ENCODE results near the gene PFDN2. TPM values are rescaled to one million over a fixed set of nuclear protein-coding genes. Genes with fewer than 3 reads are reported as not detected.

The PFDN2 gene
- total and polyA plus RNA-seq, 10 of the 15 experiments (the other 5 are each of a cell fraction or from before 2014, with no cell fraction given), result 30.0 to 141 (median 80.5) TPM

DNA sequence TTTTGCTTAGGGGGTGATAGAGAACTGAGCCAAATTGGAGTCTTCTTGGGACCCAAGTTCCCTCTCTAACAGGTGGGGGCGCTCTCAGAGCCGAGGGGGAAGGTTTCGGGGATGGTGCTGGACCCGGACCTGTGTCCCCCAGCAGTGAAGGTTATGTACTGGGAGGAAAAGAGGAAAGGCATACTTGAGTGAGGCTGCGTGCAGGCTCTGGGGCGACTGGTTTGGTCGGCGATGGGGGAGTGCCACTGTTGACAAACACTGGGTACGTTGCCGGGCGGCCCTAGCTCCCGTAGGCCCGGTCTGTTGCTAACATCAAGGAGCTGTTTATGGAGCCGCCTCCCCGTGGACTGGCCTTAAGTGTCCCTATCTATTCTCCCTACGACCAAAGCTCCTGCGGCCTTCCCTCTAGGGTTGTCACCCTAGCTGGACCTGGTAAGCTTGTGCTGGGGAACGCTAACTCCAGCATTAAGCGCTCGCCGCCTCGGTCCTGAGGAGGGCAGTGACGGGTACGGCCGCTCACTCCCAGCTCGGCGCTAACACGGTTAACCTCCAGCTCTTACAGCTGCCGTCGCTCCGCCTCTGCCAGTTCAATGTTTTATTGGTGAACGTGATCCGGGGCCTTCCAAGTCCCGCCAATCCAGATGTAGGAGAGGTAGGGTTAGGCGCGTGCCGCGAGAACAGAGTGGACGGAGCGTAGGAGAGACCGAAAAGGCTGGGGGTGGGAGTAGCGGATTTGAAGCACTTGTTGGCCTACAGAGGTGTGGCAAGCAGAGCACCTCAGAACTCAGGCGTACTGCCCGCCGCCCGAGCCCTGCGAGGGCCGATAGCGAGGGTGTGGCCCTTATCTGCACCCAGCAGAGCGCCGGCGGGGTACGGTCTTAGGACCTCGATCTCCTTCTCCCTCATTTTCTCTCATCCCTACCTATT, 48.2 kb upstream of the PFDN2 start, which contains the start of gene PPOX (continued):
- TF ChIP-seq, protein P1, sequence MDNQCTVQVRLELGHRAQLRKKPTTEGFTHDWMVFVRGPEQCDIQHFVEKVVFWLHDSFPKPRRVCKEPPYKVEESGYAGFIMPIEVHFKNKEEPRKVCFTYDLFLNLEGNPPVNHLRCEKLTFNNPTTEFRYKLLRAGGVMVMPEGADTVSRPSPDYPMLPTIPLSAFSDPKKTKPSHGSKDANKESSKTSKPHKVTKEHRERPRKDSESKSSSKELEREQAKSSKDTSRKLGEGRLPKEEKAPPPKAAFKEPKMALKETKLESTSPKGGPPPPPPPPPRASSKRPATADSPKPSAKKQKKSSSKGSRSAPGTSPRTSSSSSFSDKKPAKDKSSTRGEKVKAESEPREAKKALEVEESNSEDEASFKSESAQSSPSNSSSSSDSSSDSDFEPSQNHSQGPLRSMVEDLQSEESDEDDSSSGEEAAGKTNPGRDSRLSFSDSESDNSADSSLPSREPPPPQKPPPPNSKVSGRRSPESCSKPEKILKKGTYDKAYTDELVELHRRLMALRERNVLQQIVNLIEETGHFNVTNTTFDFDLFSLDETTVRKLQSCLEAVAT (IDR thresholded peaks at IDR 0.05), result peak; percentile 67; the same call in 1 of the 2 replicates
- no peak for TF ChIP-seq CEBPB (IDR thresholded peaks at IDR 0.05; ENCODE audit: borderline replicate concordance in 1 of 2, low read depth in 2 of 2, low read length in 2 of 2)
- 0 out of 2 replicates have a peak, but pooled peaks have one; percentile 61 for TF ChIP-seq RFX5 (IDR thresholded peaks at IDR 0.05; ENCODE audit: low read depth, low read length)
- TF ChIP-seq YBX1 (IDR thresholded peaks at IDR 0.05), result no peak
- peak; percentile 51 for TF ChIP-seq IKZF1 (conservative IDR thresholded peaks at IDR 0.05)
- TF ChIP-seq ESRRA (IDR thresholded peaks at IDR 0.05; ENCODE audit: low read length), result no peak
- peak; percentile 88 for TF ChIP-seq POLR2AphosphoS5 (IDR thresholded peaks at IDR 0.05; ENCODE audit: low read length)
- TF ChIP-seq SP1 (IDR thresholded peaks at IDR 0.05; ENCODE audit: low read depth, low read length), result peak; percentile 85
- peak; percentile 73 for TF ChIP-seq KLF5 (IDR thresholded peaks at IDR 0.05; ENCODE audit: partially characterized antibody)
- TF ChIP-seq BMI1 (IDR thresholded peaks at IDR 0.05; ENCODE audit: borderline replicate concordance), result no peak
- peak; percentile 26; the same call in 1 of the 2 replicates for TF ChIP-seq RAD21 (IDR thresholded peaks at IDR 0.05; ENCODE audit: insufficient read depth, low read depth, low read length)
- TF ChIP-seq, protein P2, sequence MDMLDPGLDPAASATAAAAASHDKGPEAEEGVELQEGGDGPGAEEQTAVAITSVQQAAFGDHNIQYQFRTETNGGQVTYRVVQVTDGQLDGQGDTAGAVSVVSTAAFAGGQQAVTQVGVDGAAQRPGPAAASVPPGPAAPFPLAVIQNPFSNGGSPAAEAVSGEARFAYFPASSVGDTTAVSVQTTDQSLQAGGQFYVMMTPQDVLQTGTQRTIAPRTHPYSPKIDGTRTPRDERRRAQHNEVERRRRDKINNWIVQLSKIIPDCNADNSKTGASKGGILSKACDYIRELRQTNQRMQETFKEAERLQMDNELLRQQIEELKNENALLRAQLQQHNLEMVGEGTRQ (IDR thresholded peaks at IDR 0.05; ENCODE audit: borderline replicate concordance, low read depth, low read length), result peak; percentile 9; the same call in 1 of the 2 replicates
- peak; percentile 83 for TF ChIP-seq FOXK2 (IDR thresholded peaks at IDR 0.05)
- peak; percentile 70 for TF ChIP-seq BRCA1 (IDR thresholded peaks at IDR 0.05; ENCODE audit: low read depth, low read length)
- TF ChIP-seq HCFC1 (IDR thresholded peaks at IDR 0.05; ENCODE audit: low read length), result peak; percentile 56
- peak; percentile 22 for TF ChIP-seq FOS (IDR thresholded peaks at IDR 0.05; ENCODE audit: borderline replicate concordance, extremely low read depth, insufficient read length)
- TF ChIP-seq NFXL1 (IDR thresholded peaks at IDR 0.05; ENCODE audit: borderline replicate concordance), result no peak
- TF ChIP-seq ZNF384 (IDR thresholded peaks at IDR 0.05; ENCODE audit: borderline replicate concordance, low read depth, low read length), result no peak
- TF ChIP-seq, protein P3, sequence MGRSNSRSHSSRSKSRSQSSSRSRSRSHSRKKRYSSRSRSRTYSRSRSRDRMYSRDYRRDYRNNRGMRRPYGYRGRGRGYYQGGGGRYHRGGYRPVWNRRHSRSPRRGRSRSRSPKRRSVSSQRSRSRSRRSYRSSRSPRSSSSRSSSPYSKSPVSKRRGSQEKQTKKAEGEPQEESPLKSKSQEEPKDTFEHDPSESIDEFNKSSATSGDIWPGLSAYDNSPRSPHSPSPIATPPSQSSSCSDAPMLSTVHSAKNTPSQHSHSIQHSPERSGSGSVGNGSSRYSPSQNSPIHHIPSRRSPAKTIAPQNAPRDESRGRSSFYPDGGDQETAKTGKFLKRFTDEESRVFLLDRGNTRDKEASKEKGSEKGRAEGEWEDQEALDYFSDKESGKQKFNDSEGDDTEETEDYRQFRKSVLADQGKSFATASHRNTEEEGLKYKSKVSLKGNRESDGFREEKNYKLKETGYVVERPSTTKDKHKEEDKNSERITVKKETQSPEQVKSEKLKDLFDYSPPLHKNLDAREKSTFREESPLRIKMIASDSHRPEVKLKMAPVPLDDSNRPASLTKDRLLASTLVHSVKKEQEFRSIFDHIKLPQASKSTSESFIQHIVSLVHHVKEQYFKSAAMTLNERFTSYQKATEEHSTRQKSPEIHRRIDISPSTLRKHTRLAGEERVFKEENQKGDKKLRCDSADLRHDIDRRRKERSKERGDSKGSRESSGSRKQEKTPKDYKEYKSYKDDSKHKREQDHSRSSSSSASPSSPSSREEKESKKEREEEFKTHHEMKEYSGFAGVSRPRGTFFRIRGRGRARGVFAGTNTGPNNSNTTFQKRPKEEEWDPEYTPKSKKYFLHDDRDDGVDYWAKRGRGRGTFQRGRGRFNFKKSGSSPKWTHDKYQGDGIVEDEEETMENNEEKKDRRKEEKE (IDR thresholded peaks at IDR 0.05), result no peak
- peak; percentile 62; the same call in 1 of the 2 replicates for TF ChIP-seq TCF12 (IDR thresholded peaks at IDR 0.05; ENCODE audit: low read depth, low read length)
- peak; percentile 51; the same call in 1 of the 2 replicates for TF ChIP-seq CREM (IDR thresholded peaks at IDR 0.05; ENCODE audit: low read depth)
- TF ChIP-seq, protein P4, sequence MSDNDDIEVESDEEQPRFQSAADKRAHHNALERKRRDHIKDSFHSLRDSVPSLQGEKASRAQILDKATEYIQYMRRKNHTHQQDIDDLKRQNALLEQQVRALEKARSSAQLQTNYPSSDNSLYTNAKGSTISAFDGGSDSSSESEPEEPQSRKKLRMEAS (IDR thresholded peaks at IDR 0.05; ENCODE audit: low read depth, low read length), result no peak; the same call in 1 of the 2 replicates
- no peak; the same call in 1 of the 2 replicates for TF ChIP-seq IRF4 (IDR thresholded peaks at IDR 0.05; ENCODE audit: low read depth, low read length)
